ENCODE results near the gene ZCCHC17.
A peak's percentile ranks its signal among the peaks of the same experiment; 100 is the strongest.

Gene ZCCHC17

GRCh38 chr1:31389616-31390015 is 92.8 kb downstream of the ZCCHC17 start:
- no peak for TF ChIP-seq CTCF (IDR thresholded peaks at IDR 0.05; ENCODE audit: insufficient read depth, low read length, missing control alignments)
- no peak for DNase-seq (ENCODE audit: low read depth, low spot score)
- no peak overlapping the region for H3K4me3 ChIP-seq (ENCODE audit: low read depth, low read length)
- CTCF ChIA-PET, result interaction anchor here (1.2 to 15.1 kb wide), 4 partner anchors 14 to 160 kb away, joined by 3 to 640 read pairs (median 12); partner anchors contain the start of gene SERINC2
- POLR2A ChIA-PET, result no interaction called here

- no peak for TF ChIP-seq CTCF (IDR thresholded peaks at IDR 0.05; ENCODE audit: insufficient read depth, low read length, missing control alignments)
- no peak for DNase-seq (ENCODE audit: low read depth, low spot score)
- ChIA-PET CTCF (interaction anchor here (0.8 to 15.1 kb wide), 7 partner anchors 15 to 181 kb away, joined by 3 to 640 read pairs (median 3); partner anchors contain the start of gene SERINC2), POLR2A (no interaction called here)
- no peak overlapping the region for H3K4me3 ChIP-seq (ENCODE audit: low read depth, low read length)
Observed at GRCh38 chr1:31390071-31390470, 93.2 kb downstream of the ZCCHC17 start.

DNA sequence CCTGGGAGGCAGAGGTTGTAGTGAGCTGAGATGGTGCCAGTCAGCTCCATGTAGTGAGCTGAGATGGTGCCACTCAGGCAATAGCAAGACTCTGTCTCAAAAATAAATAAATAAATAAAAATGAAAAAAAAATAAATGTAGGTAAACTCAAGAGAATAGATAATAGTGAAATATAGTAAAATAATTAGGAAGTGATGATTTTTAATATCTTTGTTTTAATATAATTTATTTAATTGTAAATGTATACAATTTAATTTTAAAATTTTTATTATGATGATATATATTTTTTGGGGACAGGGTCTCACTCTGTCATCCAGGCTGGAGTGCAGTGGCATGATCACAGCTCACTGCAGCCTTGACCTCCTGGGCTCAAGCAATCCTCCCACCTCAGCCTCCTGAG is 96.6 kb downstream of the ZCCHC17 start:
- DNase-seq (ENCODE audit: low read depth, low spot score), result no peak
- no peak for TF ChIP-seq CTCF (IDR thresholded peaks at IDR 0.05; ENCODE audit: insufficient read depth, low read length, missing control alignments)
- no peak overlapping the region for H3K4me3 ChIP-seq (ENCODE audit: low read depth, low read length)
- ChIA-PET POLR2A (no interaction called here), CTCF (interaction anchor here (1.8 to 15.1 kb wide), 9 partner anchors 9 to 210 kb away, joined by 4 to 640 read pairs (median 14); partner anchors contain the start of genes FABP3 and SERINC2)

GRCh38 chr1:31394584-31395193 is 97.9 kb downstream of the ZCCHC17 start:
- H3K4me3 ChIP-seq (ENCODE audit: low read depth, low read length), result peak overlapping the region; percentile 12; the same call in 1 of the 2 replicates
- DNase-seq (ENCODE audit: low read depth, low spot score), result no peak
- peak; percentile 90 for TF ChIP-seq CTCF (IDR thresholded peaks at IDR 0.05; ENCODE audit: insufficient read depth, low read length, missing control alignments)
- ChIA-PET POLR2A (interaction anchor here (1.0 kb wide), 1 partner anchor 27 kb away, joined by 3 read pairs; no protein-coding TSS in a partner anchor), CTCF (interaction anchor here (0.8 to 15.1 kb wide), 28 partner anchors 8 to 394 kb away, joined by 3 to 640 read pairs (median 4); partner anchors contain the start of genes FABP3 and SERINC2)

GRCh38 chr1:31396633-31397351 is 100.0 kb downstream of the ZCCHC17 start:
- no peak overlapping the region for H3K4me3 ChIP-seq (ENCODE audit: low read depth, low read length)
- peak; percentile 82 for DNase-seq (ENCODE audit: low read depth, low spot score)
- ChIA-PET CTCF (interaction anchor here (0.9 to 15.1 kb wide), 11 partner anchors 9 to 213 kb away, joined by 3 to 640 read pairs (median 4); partner anchors contain the start of genes FABP3 and SERINC2), POLR2A (interaction anchor here (0.8 to 2.3 kb wide), 3 partner anchors 13 to 23 kb away, joined by 5 to 10 read pairs (median 5); partner anchors contain the start of gene SERINC2)
- peak; percentile 8 for TF ChIP-seq CTCF (IDR thresholded peaks at IDR 0.05; ENCODE audit: insufficient read depth, low read length, missing control alignments)
